ENCODE measurements around the gene RBM14.

DNA sequence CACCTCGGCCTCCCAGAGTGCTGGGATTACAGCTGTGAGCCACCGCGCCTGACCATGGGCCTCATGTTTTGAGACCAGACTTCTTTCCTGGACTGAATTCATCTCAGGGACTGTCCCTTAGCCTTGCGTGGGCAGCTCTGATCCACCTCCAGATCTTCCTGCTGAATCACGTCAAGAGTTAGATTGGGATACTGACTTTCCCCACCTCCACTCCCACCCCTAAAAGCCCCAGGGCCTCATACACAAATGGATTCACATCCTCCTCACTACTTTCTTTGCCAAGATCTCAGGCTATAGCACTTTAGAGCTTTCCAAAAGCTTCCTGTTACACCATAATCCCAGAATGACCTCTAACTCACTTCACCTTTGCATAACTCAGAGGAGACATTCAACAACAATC, 35.6 kb upstream of the RBM14 start:
- TF ChIP-seq, protein P1, sequence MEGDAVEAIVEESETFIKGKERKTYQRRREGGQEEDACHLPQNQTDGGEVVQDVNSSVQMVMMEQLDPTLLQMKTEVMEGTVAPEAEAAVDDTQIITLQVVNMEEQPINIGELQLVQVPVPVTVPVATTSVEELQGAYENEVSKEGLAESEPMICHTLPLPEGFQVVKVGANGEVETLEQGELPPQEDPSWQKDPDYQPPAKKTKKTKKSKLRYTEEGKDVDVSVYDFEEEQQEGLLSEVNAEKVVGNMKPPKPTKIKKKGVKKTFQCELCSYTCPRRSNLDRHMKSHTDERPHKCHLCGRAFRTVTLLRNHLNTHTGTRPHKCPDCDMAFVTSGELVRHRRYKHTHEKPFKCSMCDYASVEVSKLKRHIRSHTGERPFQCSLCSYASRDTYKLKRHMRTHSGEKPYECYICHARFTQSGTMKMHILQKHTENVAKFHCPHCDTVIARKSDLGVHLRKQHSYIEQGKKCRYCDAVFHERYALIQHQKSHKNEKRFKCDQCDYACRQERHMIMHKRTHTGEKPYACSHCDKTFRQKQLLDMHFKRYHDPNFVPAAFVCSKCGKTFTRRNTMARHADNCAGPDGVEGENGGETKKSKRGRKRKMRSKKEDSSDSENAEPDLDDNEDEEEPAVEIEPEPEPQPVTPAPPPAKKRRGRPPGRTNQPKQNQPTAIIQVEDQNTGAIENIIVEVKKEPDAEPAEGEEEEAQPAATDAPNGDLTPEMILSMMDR (IDR thresholded peaks at IDR 0.05; ENCODE audit: low read depth, low read length, poor library complexity, severe bottlenecking), result no peak
- TF ChIP-seq EZH2phosphoT487 (IDR thresholded peaks at IDR 0.05; ENCODE audit: borderline replicate concordance, low read length), result no peak

All from DOHH2 (cell line).